HG02870 (cell line): ENCODE results near the gene DYNC1H1.
A peak's percentile ranks its signal among the peaks of the same experiment; 100 is the strongest.

ENCODE experiments used
- ATAC-seq: cut with Tn5 transposase; IDR thresholded peaks from one replicate; pipeline ENCODE4 v1.9.1; 2021; ENCODE audit warnings: mild to moderate bottlenecking, moderate library complexity; ENCODE audit not compliant: unreplicated experiment

The DYNC1H1 gene

DNA sequence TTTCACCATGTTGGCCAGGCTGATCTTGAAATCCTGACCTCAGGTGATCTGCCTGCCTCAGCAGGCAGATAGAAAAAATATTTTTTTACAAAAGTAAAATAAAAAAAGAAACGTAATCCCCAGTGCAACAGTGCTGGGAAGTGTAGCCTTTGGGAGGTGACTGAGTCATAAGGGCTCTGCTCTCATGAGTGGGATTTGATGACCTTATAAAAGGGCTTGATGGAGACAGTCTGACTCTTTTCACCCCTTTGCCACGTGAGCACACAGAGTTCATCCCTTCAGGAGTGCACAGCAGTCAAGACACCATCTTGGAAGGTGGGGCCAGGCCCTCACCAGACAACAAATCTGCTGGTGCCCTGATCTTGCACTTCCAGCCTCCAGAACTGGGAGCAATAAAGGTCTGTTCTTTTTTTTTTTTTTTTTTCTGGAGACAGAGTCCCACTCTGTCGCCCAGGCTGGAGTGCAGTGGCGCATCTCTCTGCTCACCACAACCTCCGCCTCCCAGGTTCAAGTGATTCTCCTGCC is 24.7 kb upstream of the DYNC1H1 start:
- no peak for ATAC-seq

DNA sequence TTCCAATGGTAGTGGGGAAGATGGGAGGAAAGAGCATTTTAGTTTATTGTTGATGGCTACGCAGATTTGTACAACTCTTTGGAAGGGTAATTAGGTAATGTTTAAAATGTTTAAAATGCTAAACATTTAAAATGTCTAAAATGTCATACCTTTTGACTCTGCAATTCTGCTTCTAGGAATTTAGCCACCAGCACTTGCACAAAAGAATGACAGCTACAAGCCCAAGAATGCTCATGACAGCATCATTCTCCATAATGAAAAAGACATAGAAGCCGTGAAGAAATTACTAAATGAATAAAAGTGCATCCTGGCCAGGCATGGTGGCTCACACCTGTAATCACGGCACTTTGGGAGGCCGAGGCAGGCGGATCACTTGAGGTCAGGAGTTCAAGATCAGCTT is 19.9 kb upstream of the DYNC1H1 start:
- ATAC-seq, result no peak

DNA sequence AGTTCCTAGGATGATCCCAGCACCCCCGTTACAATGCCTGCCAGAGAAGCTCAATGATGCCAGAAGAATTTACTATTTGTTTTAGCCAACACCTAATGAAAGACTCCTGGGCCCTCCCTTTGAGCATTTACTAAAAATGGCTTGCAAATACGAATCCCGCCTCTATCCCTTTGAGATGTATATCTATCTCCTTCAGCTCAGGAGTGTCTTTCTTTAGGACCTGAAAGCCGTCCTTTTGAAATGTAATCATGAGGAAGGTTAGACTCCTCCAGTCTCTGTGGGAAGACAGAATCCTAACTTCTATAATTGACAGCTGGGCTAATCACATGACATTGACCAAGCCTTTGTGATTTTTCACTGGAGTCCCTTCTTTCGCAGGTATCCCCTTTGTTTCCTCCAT is 19.2 kb upstream of the DYNC1H1 start:
- ATAC-seq, result no peak

DNA sequence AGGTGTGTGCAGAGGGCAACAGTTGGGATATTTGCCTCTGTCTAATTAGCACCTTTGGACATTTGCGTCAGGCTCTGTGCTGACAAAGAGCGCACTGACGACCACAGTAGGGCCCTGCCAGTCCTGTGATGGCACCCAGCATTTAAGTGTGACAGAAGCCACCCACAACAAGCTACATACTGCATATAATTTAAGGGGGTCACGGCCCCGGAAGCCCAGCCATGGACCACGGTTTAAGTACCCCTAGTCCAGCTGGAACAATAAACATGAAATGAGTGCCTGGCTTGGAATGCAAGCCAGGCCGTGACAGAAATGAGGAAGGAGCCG is 16.8 kb upstream of the DYNC1H1 start:
- peak; percentile 2 for ATAC-seq

DNA sequence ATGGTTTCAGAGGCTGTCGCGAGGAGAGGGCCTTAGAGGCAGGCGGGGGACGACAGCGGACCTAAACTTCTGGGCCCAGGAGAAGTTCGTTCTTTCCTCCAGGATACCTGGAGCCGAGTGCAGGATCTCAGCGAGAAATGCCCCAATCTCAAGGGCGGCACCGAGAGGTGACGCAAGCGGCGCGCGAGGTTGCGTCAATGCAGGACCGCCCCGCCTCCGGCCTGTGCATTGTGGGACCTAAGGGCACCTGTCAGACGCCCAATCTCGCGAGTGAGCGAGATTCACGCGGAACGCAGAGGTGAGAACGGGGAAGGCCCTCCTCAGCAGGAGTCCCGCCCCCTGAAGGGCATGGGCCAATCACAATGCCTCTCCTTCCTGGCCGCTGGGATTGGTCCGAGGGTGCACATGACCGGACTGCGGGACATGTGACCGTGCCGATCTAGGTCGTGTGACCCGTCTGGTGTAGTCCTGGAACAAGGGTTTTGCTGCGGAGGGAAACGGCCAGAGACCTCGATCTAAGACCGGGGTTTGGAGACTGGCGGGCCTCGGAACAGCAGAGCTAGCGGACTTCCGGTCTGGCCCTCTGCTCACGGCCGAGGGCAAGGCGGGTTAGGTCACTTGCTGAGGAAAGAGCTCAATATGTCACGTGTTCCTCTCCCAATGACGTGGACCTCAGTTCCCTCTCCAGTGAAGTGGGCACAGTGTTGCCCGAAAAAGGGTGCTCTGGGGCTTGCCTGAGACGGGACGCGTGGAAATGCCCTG is 16.3 kb upstream of the DYNC1H1 start:
- ATAC-seq, result peak; percentile 96

- peak; percentile 0 for ATAC-seq
Observed at GRCh38 chr14:101948666-101949216, 15.6 kb upstream of the DYNC1H1 start.

GRCh38 chr14:101950100-101950499 is 14.3 kb upstream of the DYNC1H1 start:
- no peak for ATAC-seq

- ATAC-seq, result no peak
Observed at GRCh38 chr14:101950516-101951215, 13.7 kb upstream of the DYNC1H1 start.

DNA sequence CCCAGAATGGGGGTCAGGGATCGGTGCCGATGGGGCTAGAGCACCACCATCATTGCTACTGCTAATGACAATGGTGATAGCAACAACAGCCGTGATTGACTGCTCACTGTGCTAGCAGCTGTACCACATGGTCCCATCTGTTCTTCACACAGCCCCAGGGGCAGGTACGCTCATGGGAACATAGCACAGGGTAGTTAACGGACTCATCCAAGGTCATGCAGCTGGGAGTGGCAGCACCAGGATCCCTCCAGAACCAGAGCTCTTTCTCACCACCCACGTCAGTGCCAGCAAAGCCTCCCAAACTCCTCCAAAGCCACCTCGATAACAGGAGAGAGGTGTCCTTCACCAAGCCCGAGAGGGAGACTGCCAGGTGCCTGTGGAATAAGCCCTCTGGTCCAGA is 11.2 kb upstream of the DYNC1H1 start:
- ATAC-seq, result no peak

DNA sequence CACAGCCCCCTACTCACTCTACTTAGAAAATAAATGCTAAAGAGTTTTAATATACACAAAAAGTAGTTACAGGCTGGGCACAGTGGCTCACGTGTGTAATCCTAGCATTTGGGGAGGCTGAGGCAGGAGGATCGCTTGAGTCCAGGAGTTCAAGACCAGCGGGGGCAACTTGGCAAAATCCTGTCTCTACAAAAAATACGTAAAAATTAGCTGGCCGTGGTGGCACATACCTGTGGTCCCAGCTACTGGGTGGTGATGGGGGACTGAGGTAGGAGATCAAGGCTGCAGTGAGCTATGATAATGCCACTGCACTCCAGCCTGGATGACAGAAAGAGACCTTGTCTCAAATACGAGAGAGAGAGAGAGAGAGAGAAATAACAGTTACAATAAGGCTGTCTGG is 9.9 kb upstream of the DYNC1H1 start:
- no peak for ATAC-seq

DNA sequence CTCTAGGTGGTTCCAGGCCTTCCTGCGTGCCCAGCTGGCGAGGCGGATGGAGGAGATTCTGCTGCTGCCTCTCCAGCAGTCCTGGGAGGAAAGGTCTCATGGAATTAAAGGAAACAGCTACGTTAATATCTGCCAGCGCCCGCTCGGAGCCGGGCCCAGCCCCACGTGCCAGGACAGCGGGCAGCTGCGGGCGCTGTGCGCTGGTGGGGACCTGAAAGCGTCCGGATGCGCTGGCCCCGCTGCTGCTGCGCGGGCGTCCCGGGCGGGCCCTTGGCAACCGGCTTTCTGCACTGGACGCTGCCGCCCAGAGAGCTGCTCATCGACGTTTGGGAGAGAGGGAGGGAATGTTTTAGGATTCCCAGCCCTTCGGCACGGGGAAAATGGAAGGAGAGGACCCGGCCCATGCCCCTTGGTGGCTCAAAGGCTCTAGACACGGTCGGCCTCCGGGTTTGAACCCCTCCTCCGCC is 8.6 kb upstream of the DYNC1H1 start:
- ATAC-seq, result no peak

DNA sequence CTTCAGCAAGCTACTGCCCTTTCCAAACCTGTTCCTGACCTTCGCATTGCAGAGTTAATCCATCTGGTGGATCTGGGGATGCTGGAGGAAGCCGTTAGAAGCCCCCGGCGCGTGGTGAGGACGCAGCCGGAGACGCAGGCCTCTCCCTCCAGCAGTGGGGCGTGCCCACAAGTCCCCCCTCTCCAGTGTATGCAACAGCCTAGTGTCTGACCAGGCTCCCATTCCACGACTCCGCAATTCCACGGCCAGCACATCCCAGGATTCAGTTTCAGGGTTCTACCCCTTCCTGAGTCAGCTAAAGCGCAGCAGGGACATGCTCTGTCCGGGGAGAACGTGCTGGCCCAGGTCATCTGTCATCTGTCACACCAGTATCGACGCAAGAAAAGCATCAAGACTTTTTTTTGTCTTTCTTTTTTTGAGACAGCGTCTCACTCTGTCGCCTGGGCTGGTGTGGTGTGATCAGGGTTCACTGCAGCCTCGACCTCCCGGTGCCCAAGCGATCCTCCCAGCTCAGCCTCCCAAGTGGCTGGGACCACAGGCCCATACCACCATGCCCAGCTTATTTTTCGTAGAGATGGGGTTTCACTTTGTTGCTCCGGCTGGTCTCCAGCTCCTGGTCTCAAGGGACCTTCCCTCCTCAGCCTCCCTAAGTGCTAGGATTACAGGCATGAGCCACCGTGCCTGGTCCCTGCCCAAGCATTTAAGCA is 8.0 kb upstream of the DYNC1H1 start:
- ATAC-seq, result no peak

DNA sequence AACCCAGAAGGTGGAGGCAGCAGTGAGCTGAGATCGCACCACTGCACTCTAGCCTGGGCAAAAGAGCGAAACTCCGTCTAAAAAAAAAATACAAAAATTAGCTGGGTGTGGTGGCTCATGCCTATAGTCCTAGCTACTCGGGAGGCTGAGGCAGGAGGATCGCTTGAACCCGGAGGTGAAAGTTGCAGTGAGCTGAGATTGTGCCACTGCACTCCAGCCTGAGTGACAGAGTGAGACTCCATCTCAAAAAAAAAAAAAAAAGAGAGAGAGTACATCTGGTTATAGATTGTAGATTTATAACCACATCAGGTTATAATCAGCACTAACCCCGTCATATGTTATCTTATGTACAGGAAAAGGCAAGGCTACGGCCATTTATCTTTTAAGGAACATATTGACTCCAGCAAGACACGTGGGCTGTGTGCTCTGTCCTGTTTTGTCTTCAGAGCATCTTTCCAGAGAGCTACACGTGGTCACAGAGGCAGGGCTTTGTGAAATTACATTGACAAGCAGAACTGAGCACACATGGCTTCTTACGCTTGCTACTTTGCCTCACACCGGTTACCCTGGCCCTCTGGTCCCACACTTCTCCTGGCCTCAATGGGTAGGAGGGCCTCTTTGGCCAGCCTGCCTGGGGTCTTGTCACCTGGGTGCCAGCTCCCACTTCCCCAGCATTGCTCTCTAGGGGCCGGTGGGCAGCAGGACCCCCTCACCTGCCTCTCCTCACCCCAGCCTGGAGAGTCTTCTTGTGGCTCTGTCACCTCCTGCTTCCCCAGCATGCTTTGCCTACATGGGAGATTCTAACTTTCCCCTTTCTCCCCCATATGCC is 6.8 kb upstream of the DYNC1H1 start:
- no peak for ATAC-seq

GRCh38 chr14:101958418-101959180 is 5.8 kb upstream of the DYNC1H1 start:
- no peak for ATAC-seq

GRCh38 chr14:101959277-101959676 is 5.1 kb upstream of the DYNC1H1 start:
- no peak for ATAC-seq

GRCh38 chr14:101960225-101960624 is 4.1 kb upstream of the DYNC1H1 start:
- no peak for ATAC-seq

GRCh38 chr14:101961011-101961721 is 3.2 kb upstream of the DYNC1H1 start:
- ATAC-seq, result no peak

- no peak for ATAC-seq
Observed at GRCh38 chr14:101961746-101962502, 2.4 kb upstream of the DYNC1H1 start.
